ENCODE results near the gene CPT1B. TPM values are rescaled to one million over a fixed set of nuclear protein-coding genes. Genes with fewer than 3 reads are reported as not detected.

Gene CPT1B
- total RNA-seq, 1 donor from 2014 or later = 81.2 TPM

DNA sequence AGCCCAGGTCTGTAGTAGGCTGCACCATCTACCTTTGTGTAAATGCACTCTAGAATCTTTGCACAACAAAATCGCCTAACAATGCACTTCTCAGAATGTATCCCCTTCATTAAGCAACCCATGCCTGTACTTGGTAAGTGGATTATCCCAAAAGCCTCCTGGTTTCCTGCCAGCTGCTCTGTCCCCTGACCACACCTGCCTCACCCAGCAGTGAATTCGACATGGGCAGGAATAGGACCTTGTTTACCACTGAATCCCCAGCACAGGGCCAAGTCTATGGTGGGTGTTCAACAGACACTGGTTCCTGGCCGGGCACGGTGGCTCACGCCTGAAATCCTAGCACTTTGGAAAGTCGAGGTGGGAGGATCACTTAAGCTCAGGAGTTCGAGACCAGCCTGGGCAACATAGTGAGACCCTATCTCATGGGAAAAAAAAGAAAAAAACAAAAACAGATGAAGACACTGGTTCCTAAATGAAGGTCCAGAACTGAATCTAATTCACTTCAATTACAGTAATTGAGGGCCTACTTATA, 10.4 kb downstream of the CPT1B start:
- TF ChIP-seq, protein P1, sequence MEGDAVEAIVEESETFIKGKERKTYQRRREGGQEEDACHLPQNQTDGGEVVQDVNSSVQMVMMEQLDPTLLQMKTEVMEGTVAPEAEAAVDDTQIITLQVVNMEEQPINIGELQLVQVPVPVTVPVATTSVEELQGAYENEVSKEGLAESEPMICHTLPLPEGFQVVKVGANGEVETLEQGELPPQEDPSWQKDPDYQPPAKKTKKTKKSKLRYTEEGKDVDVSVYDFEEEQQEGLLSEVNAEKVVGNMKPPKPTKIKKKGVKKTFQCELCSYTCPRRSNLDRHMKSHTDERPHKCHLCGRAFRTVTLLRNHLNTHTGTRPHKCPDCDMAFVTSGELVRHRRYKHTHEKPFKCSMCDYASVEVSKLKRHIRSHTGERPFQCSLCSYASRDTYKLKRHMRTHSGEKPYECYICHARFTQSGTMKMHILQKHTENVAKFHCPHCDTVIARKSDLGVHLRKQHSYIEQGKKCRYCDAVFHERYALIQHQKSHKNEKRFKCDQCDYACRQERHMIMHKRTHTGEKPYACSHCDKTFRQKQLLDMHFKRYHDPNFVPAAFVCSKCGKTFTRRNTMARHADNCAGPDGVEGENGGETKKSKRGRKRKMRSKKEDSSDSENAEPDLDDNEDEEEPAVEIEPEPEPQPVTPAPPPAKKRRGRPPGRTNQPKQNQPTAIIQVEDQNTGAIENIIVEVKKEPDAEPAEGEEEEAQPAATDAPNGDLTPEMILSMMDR (conservative IDR thresholded peaks at IDR 0.05) = no peak
- no peak overlapping the region for H3K4me3 Mint-ChIP-seq
- no peak overlapping the region for H3K27ac Mint-ChIP-seq (ENCODE audit: unreplicated experiment)
- H3K27me3 Mint-ChIP-seq (ENCODE audit: low read depth) = peaks cover 15% of the 10 kb centered on the region
- peaks cover 11% of the 10 kb centered on the region for H3K4me1 Mint-ChIP-seq
- DNase-seq (ENCODE audit: low read depth, low spot score) = no peak
- H3K9me3 Mint-ChIP-seq = no peaks in the 10 kb centered on the region
- peaks cover 2% of the 10 kb centered on the region for H3K36me3 Mint-ChIP-seq (ENCODE audit: low read depth)

DNA sequence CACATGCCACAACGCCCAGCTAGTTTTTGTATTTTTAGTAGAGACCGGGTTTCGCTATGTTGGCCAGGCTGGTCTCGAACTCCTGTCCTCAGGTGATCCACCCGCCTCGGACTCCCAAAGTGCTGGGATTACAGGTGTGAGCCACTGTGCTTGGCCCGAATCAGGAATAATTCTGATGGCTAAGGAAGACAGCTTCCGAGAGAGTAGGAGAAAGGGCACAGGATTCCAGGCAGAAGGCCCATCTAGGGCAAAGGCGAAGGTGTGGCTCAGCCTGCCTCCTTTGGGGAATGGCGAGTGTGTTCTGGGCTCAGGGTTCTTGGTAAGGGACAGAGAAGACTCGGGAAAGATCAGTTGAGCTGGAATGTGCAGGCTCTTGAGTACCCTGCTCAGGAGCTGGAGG, 13.9 kb downstream of the CPT1B start:
- DNase-seq (ENCODE audit: low read depth, low spot score) = no peak

DNA sequence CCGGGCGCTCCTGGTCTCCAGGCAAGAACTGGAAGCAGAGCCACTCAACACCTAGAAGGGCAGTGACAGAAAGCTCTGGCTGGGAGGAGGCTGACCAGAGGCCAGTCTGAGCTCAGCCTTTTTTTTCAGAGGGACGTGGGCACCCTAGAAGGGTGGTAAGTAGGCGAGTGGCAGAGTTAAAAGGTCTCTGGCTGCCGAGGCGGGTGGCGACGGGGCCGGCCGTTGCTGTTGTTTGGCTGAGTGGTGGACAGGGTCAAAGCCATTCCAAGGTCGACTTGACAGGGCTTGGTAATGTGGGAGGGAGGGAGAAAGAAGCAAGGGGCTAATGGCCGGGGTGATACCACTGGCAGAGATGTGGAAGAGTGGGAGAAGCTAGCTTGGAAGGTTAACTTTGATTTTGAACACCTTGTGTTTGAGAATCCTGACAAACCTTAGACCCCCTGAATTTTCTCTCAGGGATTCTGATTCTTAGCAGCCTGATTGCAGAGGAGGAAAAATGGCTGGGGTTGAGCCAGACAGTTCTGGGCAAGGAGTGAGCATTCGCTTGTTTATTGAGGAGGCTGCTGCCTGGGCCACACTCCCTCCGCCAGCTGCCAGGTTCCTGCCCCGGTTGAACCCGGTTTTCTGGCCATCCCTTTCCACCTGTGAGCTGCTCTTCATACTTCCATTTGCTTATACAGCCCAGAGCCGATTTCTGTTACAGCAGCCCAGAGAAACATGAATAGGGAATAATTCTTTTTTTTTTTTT, 14.6 kb downstream of the CPT1B start:
- Mint-ChIP-seq H3K27ac (ENCODE audit: unreplicated experiment) (no peak overlapping the region), H3K9me3 (no peaks in the 10 kb centered on the region), H3K36me3 (ENCODE audit: low read depth) (no peaks in the 10 kb centered on the region), H3K27me3 (ENCODE audit: low read depth) (peaks cover 38% of the 10 kb centered on the region), H3K4me3 (peak overlapping the region; percentile 98), H3K4me1 (peaks cover 16% of the 10 kb centered on the region)
- no peak for DNase-seq (ENCODE audit: low read depth, low spot score)
- TF ChIP-seq, protein P1 (conservative IDR thresholded peaks at IDR 0.05) = no peak

More for the DNA sequence above, 13.9 kb downstream of the CPT1B start:
- H3K9me3 Mint-ChIP-seq = no peaks in the 10 kb centered on the region
- peaks cover 31% of the 10 kb centered on the region for H3K27me3 Mint-ChIP-seq (ENCODE audit: low read depth)
- no peak overlapping the region for H3K4me3 Mint-ChIP-seq
- peaks cover under 1% of the 10 kb centered on the region for H3K36me3 Mint-ChIP-seq (ENCODE audit: low read depth)
- H3K27ac Mint-ChIP-seq (ENCODE audit: unreplicated experiment) = no peak overlapping the region
- peaks cover 16% of the 10 kb centered on the region for H3K4me1 Mint-ChIP-seq
- TF ChIP-seq, protein P1 (conservative IDR thresholded peaks at IDR 0.05) = no peak

DNA sequence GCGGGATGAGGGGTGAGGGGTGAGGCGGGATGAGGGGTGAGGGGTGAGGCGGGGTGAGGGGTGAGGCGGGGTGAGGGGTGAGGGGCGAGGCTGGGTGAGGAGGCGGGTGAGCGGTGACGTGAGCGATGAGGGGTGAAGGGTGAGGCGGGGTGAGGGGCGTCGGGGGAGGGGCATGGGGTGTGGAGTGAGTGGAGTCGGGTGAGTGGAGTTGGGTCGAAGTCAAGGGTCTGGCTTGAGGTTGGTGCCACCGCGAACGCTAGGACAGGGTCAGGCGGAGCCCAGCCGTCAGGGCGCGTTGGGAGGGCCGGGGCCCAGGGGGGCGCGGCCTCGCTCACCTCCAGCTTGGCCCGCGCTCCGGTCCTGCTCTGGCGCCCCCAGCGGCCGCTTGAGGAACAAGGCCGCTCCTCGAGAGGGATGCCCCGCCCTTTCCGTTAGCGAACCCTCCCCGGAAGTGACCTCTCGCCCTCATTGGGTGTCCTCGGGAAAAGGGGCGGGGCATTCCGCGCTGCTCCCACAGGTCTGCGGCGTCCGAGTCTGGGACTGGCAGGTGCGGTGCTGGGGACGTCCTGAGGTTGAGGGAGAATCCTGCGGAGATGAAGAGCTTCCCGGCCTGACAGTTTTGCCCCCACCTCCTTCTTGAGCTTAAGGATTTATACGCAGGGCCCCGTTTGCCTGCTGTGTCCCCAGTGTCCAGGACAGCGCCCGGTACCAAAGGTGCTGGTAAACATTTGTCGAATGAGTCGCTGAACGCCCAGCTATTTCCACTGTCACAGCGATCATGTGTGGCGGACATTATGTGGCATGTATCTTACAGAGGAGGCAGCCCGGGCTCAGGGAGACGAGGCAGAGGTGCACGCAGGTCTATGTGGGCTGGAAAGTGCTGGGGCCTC, 15.5 kb downstream of the CPT1B start, which contains the start of gene SYCE3:
Gene SYCE3 (minus strand): TSS at position 397 of the 890 bp plus-strand sequence. CDS start 6,514 bp downstream, outside the sequence.
- peaks cover 16% of the 10 kb centered on the region for H3K4me1 Mint-ChIP-seq
- H3K4me3 Mint-ChIP-seq = peak within 1 kb of the TSS; percentile 98
- H3K9me3 Mint-ChIP-seq = no peaks in the 10 kb centered on the region
- H3K36me3 Mint-ChIP-seq (ENCODE audit: low read depth) = no peaks in the 10 kb centered on the region
- peaks cover 43% of the 10 kb centered on the region for H3K27me3 Mint-ChIP-seq (ENCODE audit: low read depth)
- peak; percentile 99 for DNase-seq (ENCODE audit: low read depth, low spot score)
- no peak within 1 kb of the TSS for H3K27ac Mint-ChIP-seq (ENCODE audit: unreplicated experiment)
- TF ChIP-seq, protein P1 (conservative IDR thresholded peaks at IDR 0.05) = peak; percentile 97
